Activated CD4-positive, CD25-positive, alpha-beta regulatory T cell (primary cell): ENCODE measurements around the gene CRIM1.

Experiments
- DNase-seq, 4 experiments: peaks; one replicate each; lab custom pipeline; 2025; lab: John Stamatoyannopoulos, UW

Gene CRIM1

GRCh38 chr2:36554531-36554930 is 199.0 kb downstream of the CRIM1 start:
- no peak for DNase-seq

GRCh38 chr2:36555789-36556188 is 200.2 kb downstream of the CRIM1 start:
- DNase-seq = no peak

GRCh38 chr2:36556842-36557241 is 201.3 kb downstream of the CRIM1 start:
- no peak for DNase-seq

- no peak for DNase-seq
Measured at GRCh38 chr2:36559221-36559942, 203.8 kb downstream of the CRIM1 start.

- DNase-seq = no peak
Measured at GRCh38 chr2:36560726-36561125, 205.1 kb downstream of the CRIM1 start.

- DNase-seq = no peak
Measured at GRCh38 chr2:36561237-36561944, 205.8 kb downstream of the CRIM1 start.

- no peak for DNase-seq
Measured at GRCh38 chr2:36562240-36562639, 206.7 kb downstream of the CRIM1 start.

GRCh38 chr2:36562973-36563532 is 207.5 kb downstream of the CRIM1 start:
- DNase-seq = no peak

GRCh38 chr2:36564377-36564930 is 208.9 kb downstream of the CRIM1 start:
- no peak for DNase-seq

GRCh38 chr2:36565712-36566111 is 210.1 kb downstream of the CRIM1 start:
- no peak for DNase-seq

- no peak for DNase-seq
Measured at GRCh38 chr2:36566887-36567286, 211.3 kb downstream of the CRIM1 start.

- no peak for DNase-seq
Measured at GRCh38 chr2:36567711-36568408, 212.3 kb downstream of the CRIM1 start.

- no peak for DNase-seq
Measured at GRCh38 chr2:36568516-36569246, 213.1 kb downstream of the CRIM1 start.

- DNase-seq = no peak
Measured at GRCh38 chr2:36569267-36569856, 213.8 kb downstream of the CRIM1 start.

GRCh38 chr2:36570416-36570815 is 214.8 kb downstream of the CRIM1 start:
- DNase-seq = no peak

GRCh38 chr2:36572054-36572718 is 216.6 kb downstream of the CRIM1 start:
- no peak for DNase-seq

- DNase-seq = no peak
Measured at GRCh38 chr2:36572719-36573059, 217.1 kb downstream of the CRIM1 start.

- DNase-seq = no peak
Measured at GRCh38 chr2:36573165-36573564, 217.6 kb downstream of the CRIM1 start.

- no peak for DNase-seq
Measured at GRCh38 chr2:36574560-36574959, 219.0 kb downstream of the CRIM1 start.

- no peak for DNase-seq
Measured at GRCh38 chr2:36577884-36578283, 222.3 kb downstream of the CRIM1 start.
